ENCODE measurements around the gene APBA1.

The APBA1 gene

DNA sequence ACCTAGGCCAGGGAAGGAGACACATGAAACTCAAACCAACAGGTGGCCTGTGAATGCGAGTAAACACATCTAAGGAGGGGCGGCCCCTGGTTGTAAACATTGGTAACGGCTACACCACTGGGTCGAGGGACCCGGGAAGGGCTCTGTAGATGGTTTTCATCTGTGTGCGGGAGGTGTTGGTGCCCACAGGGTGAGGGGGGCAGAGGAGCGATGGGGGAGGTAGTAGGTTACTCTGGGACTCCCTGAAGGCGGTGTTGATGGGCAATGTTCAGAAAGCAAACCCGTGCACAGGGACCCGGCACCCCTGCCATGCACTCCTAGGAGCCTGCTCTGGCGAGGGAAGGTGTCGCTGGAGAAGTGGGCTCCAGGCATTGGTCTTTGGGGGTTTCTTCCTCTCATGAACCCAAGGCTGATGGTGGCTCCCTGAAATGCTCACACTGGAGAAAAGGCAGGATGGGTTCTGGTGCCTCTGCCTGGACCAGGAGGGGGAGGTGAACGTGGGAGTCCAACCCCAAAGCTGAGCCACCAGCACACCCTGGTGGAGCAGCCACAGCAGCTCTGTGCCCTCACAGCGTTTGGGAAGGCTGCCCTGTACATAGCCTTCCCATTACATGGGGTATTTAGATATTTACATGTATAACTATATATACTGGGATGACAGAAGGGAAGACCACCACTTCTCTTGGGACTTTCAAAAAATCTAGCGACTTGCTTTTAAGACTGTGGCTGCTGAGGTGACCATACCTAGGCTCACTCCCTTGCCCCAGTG lies 244.0 kb downstream of the APBA1 start:
- no peak for DNase-seq (ENCODE audit: low read depth)
- H3K4me3 ChIP-seq (ENCODE audit: low read depth, low read length) = no peak overlapping the region
- TF ChIP-seq CTCF (IDR thresholded peaks at IDR 0.05; ENCODE audit: insufficient read depth, low read depth, low read length, missing control alignments) = no peak

DNA sequence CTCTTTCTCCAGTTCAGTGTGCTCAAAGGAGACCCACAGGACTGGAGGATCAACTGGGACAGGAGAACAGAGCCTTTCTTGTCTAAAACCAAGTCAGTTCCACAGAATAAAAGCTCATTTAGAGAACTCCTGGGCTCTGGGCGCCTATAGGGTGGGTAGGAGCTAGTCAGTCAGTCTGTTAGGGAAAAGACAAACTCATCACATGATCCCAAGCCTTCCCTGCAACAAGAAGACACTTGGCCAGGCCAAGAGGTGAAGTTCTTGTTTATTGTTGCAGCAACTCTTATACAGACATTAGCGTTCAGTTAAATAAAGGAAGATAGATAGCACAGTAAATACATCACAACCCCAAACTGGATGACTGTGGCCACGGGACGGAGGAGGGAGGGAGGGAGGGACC lies 244.9 kb downstream of the APBA1 start:
- no peak overlapping the region for H3K4me3 ChIP-seq (ENCODE audit: low read depth, low read length)
- DNase-seq (ENCODE audit: low read depth) = no peak
- TF ChIP-seq CTCF (IDR thresholded peaks at IDR 0.05; ENCODE audit: insufficient read depth, low read depth, low read length, missing control alignments) = no peak

DNA sequence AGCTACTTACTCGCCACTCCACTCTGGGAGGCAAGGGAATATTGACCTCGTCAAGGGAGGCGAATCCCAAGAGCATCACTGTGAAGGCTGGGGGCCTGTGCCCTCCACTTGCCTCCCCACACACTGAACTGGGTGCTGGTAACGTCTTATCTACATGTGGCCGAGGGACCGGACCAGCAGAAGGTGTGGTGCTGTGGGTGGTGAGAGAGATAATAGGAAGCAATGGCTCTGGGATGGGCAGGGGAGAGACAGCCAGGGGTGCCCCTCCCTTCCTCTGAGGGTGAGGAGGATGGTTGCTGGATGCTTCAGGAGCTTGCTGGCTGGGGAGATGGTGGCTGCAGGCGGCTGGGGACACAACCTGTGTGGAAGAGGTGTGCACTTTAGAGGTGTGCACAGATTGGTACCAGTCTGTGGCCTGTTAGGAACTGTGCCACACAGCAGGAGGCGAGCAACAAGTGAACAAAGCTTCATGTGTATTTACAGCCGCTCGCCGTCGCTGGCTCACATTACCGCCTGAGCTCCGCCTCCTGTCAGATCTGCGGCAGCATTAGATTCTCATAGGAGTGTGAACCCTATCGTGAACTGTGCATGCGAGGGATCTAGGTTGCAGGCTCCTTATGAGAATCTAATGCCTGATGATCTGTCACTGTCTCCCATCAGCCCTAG lies 246.9 kb downstream of the APBA1 start:
- DNase-seq (ENCODE audit: low read depth) = no peak
- TF ChIP-seq CTCF (IDR thresholded peaks at IDR 0.05; ENCODE audit: insufficient read depth, low read depth, low read length, missing control alignments) = no peak
- no peak overlapping the region for H3K4me3 ChIP-seq (ENCODE audit: low read depth, low read length)

DNA sequence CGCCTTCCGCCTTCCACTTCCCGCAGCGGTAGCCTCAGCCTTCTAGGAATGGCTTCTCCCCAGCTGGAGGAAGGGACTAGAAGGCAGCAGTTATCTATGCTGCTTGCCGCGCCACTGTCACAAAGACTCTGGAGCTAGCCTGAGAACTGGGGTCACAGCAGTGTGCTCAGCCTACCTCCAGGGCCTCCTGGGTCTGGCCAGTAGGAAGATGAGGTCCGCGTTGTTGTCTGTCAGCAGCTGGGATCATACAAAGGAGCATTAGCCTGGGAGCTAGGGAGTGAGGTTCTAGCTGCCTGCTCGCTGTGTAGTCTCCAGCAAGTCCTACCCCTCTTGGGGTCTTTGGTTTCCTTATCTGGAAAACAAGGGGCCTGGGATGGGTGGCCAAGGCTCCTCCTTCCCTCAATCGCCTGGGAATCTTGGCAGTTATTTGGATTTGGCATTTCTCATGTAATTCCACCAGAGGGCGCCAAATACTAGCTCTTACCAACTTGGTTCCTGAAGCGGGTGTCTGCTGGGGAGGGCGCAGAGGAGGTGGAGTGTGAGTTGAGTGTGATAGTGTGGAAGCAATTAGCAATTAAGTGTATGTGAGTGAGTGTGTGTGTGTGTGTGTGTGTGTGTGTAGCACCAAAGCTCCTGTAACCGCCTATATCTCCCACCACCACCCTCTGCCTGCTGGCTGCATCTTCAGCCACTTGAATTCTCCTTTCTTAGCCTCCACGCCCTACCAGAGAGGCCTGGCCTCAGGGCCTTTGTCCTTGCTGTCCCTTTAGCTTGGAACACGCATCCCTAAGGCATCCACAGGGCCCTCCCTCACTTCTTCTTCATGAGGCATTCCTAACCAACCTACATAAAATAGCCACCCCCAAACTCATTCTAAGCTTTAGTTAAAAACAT lies 250.0 kb downstream of the APBA1 start:
- peak; percentile 56 for DNase-seq (ENCODE audit: low read depth)
- no peak overlapping the region for H3K4me3 ChIP-seq (ENCODE audit: low read depth, low read length)
- peak; percentile 64 for TF ChIP-seq CTCF (IDR thresholded peaks at IDR 0.05; ENCODE audit: insufficient read depth, low read depth, low read length, missing control alignments)

DNA sequence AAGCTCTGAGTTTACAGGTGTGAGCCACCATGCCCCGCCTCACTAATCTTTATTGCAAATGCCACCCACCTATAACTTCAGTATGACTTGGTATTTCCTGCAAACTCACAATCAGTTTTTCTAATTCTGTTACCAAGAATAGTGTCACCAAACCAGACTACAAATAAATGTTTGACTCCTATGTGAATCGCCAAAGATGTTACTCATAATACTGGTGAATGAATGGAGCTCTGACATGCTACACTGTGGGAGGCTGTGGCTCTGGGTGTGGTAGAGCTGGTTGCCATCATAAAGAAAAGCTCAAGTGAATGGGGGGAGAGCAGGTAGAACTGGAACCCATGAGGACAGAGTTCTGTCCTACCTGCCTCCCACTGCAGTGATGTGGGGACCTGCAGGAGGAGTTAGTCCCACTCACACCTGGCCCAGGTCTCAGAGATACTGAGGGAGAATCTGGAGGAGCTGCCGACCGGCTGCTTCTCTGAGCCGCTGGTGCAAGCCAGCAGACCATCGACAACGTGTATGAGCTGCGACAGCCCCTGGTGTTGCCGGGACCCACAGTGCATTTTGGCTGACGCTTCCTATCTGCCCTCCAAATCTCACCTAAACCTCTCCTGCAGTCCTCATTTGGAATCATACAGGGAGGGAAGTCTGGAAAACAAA lies 251.4 kb downstream of the APBA1 start:
- no peak for TF ChIP-seq CTCF (IDR thresholded peaks at IDR 0.05; ENCODE audit: insufficient read depth, low read depth, low read length, missing control alignments)
- no peak for DNase-seq (ENCODE audit: low read depth)

GRCh38 chr9:69412741-69413150 lies 259.4 kb downstream of the APBA1 start:
- TF ChIP-seq CTCF (IDR thresholded peaks at IDR 0.05; ENCODE audit: insufficient read depth, low read depth, low read length, missing control alignments) = peak; percentile 2
- H3K4me3 ChIP-seq (ENCODE audit: low read depth, low read length) = no peak overlapping the region
- no peak for DNase-seq (ENCODE audit: low read depth)

More for the DNA sequence above, 251.4 kb downstream of the APBA1 start:
- H3K4me3 ChIP-seq (ENCODE audit: low read depth, low read length) = no peak overlapping the region

Measured in GM12865 (cell line).